Common myeloid progenitor, CD34-positive (primary cell): ENCODE measurements around the gene TTBK2.
"Not testable (repeated sequence)": the region's sequence is repeated elsewhere in the genome, so short reads cannot be mapped to it uniquely, and the experiment has no call there.

Source experiments
- CTCF ChIA-PET: fragments of 350-600 bp; sonication (Branson Sonifier 250); formaldehyde crosslinking; loops from one replicate; lab custom pipeline; 2021; ENCODE audit warnings: antibody characterized with exemption; lab: Charles Lee
- POLR2A ChIA-PET: fragments of 350-600 bp; sonication (Branson Sonifier 250); formaldehyde crosslinking; loops from one replicate; lab custom pipeline; 2021; ENCODE audit warnings: antibody characterized with exemption; lab: Charles Lee
- DNase-seq, 3 donors: peaks; one replicate each; pipeline versions ENCODE4 v3.0.0 to v3.0.0-alpha.2; 2013
- H3K27ac ChIP-seq, 2 experiments: 1 replicate in 1 of 2; 2 replicates in 1 of 2; pipeline ENCODE4 v1.7.0; 2013; ENCODE audit warnings: inconsistent platforms in 2 of 2, low read length in 2 of 2, mild to moderate bottlenecking in 2 of 2, low read depth in 1 of 2, moderate library complexity in 1 of 2; ENCODE audit not compliant: severe bottlenecking in 2 of 2, insufficient read depth in 1 of 2, poor library complexity in 1 of 2
- H3K27me3 ChIP-seq, 5 experiments: replicated peaks in 2 of 5; 1 replicate in 3 of 5; 2 replicates in 2 of 5; pipeline versions ENCODE4 v1.6.1 to v1.7.0; 2013; ENCODE audit warnings: low read length in 4 of 5, mild to moderate bottlenecking in 2 of 5, moderate library complexity in 2 of 5, inconsistent platforms in 1 of 5; ENCODE audit not compliant: insufficient read depth in 5 of 5, control insufficient read depth in 4 of 5
- H3K36me3 ChIP-seq, 4 experiments: 1 replicate in 2 of 4; 2 replicates in 2 of 4; pipeline versions ENCODE4 v1.6.1 to v1.7.0; 2013; ENCODE audit warnings: low read length in 3 of 4, control low read depth in 1 of 4, mild to moderate bottlenecking in 1 of 4; ENCODE audit not compliant: control insufficient read depth in 4 of 4, insufficient read depth in 4 of 4
- H3K4me1 ChIP-seq, 4 experiments: 1 replicate in 3 of 4; 2 replicates in 1 of 4; pipeline versions ENCODE4 v1.6.1 to v1.7.1; 2013; ENCODE audit warnings: low read length in 3 of 4, mild to moderate bottlenecking in 3 of 4, control low read depth in 1 of 4, inconsistent platforms in 1 of 4, moderate library complexity in 1 of 4; ENCODE audit not compliant: control insufficient read depth in 4 of 4, insufficient read depth in 4 of 4; ENCODE audit errors: control extremely low read depth in 1 of 4
- H3K4me3 ChIP-seq, 7 experiments: 1 replicate in 4 of 7; 2 replicates in 3 of 7; pipeline versions ENCODE4 v1.5.1 to v1.7.0; 2013; ENCODE audit warnings: mild to moderate bottlenecking in 7 of 7, low read length in 6 of 7, moderate library complexity in 6 of 7, inconsistent platforms in 2 of 7, low read depth in 2 of 7, control low read depth in 1 of 7; ENCODE audit not compliant: insufficient read depth in 4 of 7, control insufficient read depth in 1 of 7; ENCODE audit errors: extremely low read depth in 1 of 7
- H3K9me3 ChIP-seq, 5 experiments: 1 replicate in 4 of 5; 2 replicates in 1 of 5; pipeline versions ENCODE4 v1.6.1 to v1.7.1; 2013; ENCODE audit warnings: low read length in 4 of 5, mild to moderate bottlenecking in 2 of 5, inconsistent platforms in 1 of 5, low read depth in 1 of 5, moderate library complexity in 1 of 5; ENCODE audit not compliant: control insufficient read depth in 4 of 5, insufficient read depth in 2 of 5; ENCODE audit errors: control extremely low read depth in 1 of 5
- WGBS: methylation state at CpG from one replicate; pipeline ENCODE4 v1.1.5; 2013; ENCODE audit not compliant: insufficient coverage; 5-methylcytosine and 5-hydroxymethylcytosine counted together

The TTBK2 gene

GRCh38 chr15:42772901-42773300, 147.7 kb downstream of the TTBK2 start:
- Histone ChIP-seq H3K4me3 (no peak overlapping the region), H3K36me3 (peaks cover 12 to 54% (median 18%) of the 10 kb centered on the region in 4 experiments), H3K9me3 (peaks cover 0 to under 1% (median 0%) of the 10 kb centered on the region in 5 experiments), H3K4me1 (no peaks in the 10 kb centered on the region), H3K27ac (no peak overlapping the region), H3K27me3 (no peaks in the 10 kb centered on the region)
- DNase-seq = no peak
- CTCF ChIA-PET = no interaction called here
- POLR2A ChIA-PET = no interaction called here
- 89% methylated on average over 1 of the region's 2 CpGs for WGBS

GRCh38 chr15:42772144-42772543, 148.4 kb downstream of the TTBK2 start:
- Histone ChIP-seq H3K27me3 (no peaks in the 10 kb centered on the region), H3K4me1 (no peaks in the 10 kb centered on the region), H3K36me3 (peaks cover 12 to 54% (median 18%) of the 10 kb centered on the region in 4 experiments), H3K9me3 (peaks cover 0 to 3% (median 0%) of the 10 kb centered on the region in 5 experiments), H3K27ac (no peak overlapping the region), H3K4me3 (no peak overlapping the region)
- POLR2A ChIA-PET = no interaction called here
- CTCF ChIA-PET = no interaction called here
- DNase-seq = no peak
- 86% methylated on average over 1 of the region's 2 CpGs for WGBS

GRCh38 chr15:42766109-42766508, 154.5 kb downstream of the TTBK2 start:
- H3K27ac ChIP-seq, POLR2A ChIA-PET, CTCF ChIA-PET, H3K4me1 ChIP-seq, H3K27me3 ChIP-seq, H3K4me3 ChIP-seq: not testable (repeated sequence)
- peak in 2 of 3 donors; percentile 12 to 16 for DNase-seq
- WGBS = no CpG with 5 or more reads among the region's 4 CpGs
- peaks cover 2 to 18% (median 3%) of the 10 kb centered on the region in 5 experiments for H3K9me3 ChIP-seq
- H3K36me3 ChIP-seq = peaks cover 0 to 28% (median 8%) of the 10 kb centered on the region in 4 experiments

GRCh38 chr15:42764154-42764731, 156.3 kb downstream of the TTBK2 start:
- H3K27ac ChIP-seq, H3K27me3 ChIP-seq, H3K4me3 ChIP-seq, DNase-seq, H3K4me1 ChIP-seq, POLR2A ChIA-PET, CTCF ChIA-PET: not testable (repeated sequence)
- WGBS = 98% methylated on average over 16 of the region's 16 CpGs
- Histone ChIP-seq H3K36me3 (peaks cover 0 to 30% (median 8%) of the 10 kb centered on the region in 4 experiments), H3K9me3 (peaks cover 2 to 31% (median 7%) of the 10 kb centered on the region in 5 experiments)

GRCh38 chr15:42761813-42762212, 158.8 kb downstream of the TTBK2 start:
- peaks cover 2 to 29% (median 7%) of the 10 kb centered on the region in 5 experiments for H3K9me3 ChIP-seq
- H3K4me1 ChIP-seq, H3K27ac ChIP-seq, CTCF ChIA-PET, POLR2A ChIA-PET, H3K4me3 ChIP-seq, H3K27me3 ChIP-seq: not testable (repeated sequence)
- no CpG with 5 or more reads among the region's 2 CpGs for WGBS
- H3K36me3 ChIP-seq = peaks cover 0 to 32% (median 8%) of the 10 kb centered on the region in 4 experiments
- DNase-seq = peak in 1 of 3 donors; percentile 10

GRCh38 chr15:42760759-42761158, 159.8 kb downstream of the TTBK2 start:
- Histone ChIP-seq H3K27ac (no peak overlapping the region), H3K4me3 (no peak overlapping the region), H3K27me3 (no peaks in the 10 kb centered on the region), H3K4me1 (no peaks in the 10 kb centered on the region), H3K36me3 (peaks cover 0 to 32% (median 8%) of the 10 kb centered on the region in 4 experiments), H3K9me3 (peaks cover 2 to 29% (median 7%) of the 10 kb centered on the region in 5 experiments)
- CTCF ChIA-PET = no interaction called here
- no CpG with 5 or more reads among the region's 1 CpG for WGBS
- POLR2A ChIA-PET = no interaction called here
- DNase-seq = no peak

- ChIA-PET POLR2A (no interaction called here), CTCF (interaction anchor here (1.0 kb wide), 1 partner anchor 38 kb away, joined by 3 read pairs; no protein-coding TSS in a partner anchor)
- Histone ChIP-seq H3K27ac (no peak overlapping the region), H3K4me3 (no peak overlapping the region), H3K27me3 (no peaks in the 10 kb centered on the region), H3K9me3 (peaks cover 2 to 25% (median 7%) of the 10 kb centered on the region in 5 experiments), H3K36me3 (peaks cover 0 to 25% (median 6%) of the 10 kb centered on the region in 4 experiments), H3K4me1 (no peaks in the 10 kb centered on the region)
- no peak for DNase-seq
- 100% methylated on average over 2 of the region's 2 CpGs for WGBS
Observed at GRCh38 chr15:42759093-42759492, 161.5 kb downstream of the TTBK2 start.
